Measurements from ENCODE around the gene ATP6V0A1. TPM values are rescaled to one million over a fixed set of nuclear protein-coding genes. Genes with fewer than 3 reads are reported as not detected.

The ATP6V0A1 gene
- total RNA-seq: 26.4 and 60.2 TPM in 2 replicates

GRCh38 chr17:42458497-42459255 lies at the start of gene ATP6V0A1:
Gene ATP6V0A1 (plus strand): TSS chr17:42458878. CDS start chr17:42460895, 2,017 bp downstream.

DNA sequence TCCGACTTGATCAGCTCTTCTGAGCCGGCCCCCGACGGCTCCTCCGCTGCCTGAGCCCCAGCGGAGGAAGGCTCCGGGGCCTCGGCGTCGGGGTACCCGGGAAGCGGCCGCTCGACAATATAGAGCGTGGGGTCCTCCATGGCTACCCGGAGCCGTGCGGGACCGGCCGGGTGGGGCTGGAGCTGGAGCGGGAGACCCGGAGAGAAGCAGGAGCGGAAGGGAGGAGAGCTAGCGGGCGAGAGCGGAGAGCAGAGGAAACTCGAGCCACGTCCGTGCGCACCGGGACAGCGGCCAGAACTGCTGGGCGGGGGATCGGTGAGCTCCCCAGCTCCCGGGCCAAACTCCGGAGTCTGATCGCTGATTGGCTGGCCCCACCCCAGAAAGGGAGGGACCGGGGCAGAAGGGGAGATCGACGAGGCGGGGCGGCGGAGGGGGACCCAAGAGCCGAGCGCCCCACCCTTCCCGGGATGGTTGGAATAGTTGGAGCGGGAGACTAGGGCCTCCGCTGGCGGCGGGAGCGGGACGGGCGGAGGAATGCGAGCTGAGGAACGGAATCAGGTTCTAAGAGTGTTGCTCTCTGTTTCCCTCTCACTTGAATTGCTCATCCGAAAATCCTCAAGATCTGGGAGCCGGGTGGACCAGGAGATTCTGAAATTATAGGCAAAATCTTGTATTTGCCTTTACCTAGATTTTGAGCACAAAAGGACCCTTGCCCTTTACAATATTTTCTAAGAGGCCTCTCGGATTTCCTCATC lies 35.5 kb upstream of the ATP6V0A1 start, which contains the start of gene CAVIN1:
CAVIN1 (minus strand) TSS at position 299 of the 755 bp plus-strand sequence; CDS start at position 140, 159 bp downstream.

GRCh38 chr17:42536048-42536371 lies 77.3 kb downstream of the ATP6V0A1 start, which contains the start of gene NAGLU:
Gene NAGLU (plus strand): TSS chr17:42536241. CDS start chr17:42536273, 32 bp downstream.

DNA sequence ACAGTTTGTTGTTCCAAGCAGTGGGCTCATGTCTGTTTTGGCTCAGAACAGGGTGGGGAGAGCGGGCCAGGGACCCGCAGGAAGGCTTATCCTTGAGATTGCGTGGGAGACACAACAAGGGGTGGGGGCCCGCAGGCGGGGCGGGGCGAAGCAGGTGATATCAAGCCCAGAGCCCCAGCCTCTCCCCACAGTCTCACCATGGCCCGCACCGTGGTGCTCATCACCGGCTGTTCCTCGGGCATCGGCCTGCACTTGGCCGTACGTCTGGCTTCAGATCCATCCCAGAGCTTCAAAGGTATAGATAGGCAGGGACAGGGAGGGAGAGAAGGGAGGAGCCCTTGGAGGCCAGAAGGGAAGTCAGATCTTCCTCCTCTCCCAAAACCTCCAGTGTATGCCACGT lies 94.1 kb downstream of the ATP6V0A1 start, which contains the start of gene HSD17B1:
HSD17B1 (plus strand) TSS at position 188 of the 400 bp plus-strand sequence; CDS start at position 199, 11 bp downstream.

DNA sequence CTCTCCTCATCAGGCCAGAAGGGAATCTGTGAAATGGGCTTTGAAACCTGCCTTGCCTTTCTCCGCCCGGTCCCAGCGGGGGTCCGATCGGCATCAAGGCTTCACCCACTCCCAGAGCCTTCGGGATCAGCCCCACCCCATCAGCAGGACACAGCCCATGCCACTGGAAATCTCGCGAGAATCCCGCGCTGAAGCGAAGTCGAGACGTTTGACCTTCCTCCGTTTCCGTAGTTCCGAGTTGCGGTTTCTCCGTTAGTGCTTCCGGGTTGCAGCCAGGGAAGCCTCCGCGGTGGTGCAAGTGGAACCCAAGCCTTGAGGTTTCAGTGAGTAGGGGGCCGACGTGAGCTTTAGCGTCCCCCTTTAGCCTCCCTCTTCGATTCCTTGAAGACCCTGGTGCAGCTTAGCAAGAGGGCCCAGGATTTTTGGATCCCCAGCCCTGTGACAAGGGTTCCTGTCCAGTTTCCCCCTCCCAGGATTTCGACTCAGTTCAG lies 103.3 kb downstream of the ATP6V0A1 start, which contains the start of gene COASY:
COASY (plus strand) TSS at position 252 of the 491 bp plus-strand sequence. CDS start 475 bp downstream, outside the sequence.

DNA sequence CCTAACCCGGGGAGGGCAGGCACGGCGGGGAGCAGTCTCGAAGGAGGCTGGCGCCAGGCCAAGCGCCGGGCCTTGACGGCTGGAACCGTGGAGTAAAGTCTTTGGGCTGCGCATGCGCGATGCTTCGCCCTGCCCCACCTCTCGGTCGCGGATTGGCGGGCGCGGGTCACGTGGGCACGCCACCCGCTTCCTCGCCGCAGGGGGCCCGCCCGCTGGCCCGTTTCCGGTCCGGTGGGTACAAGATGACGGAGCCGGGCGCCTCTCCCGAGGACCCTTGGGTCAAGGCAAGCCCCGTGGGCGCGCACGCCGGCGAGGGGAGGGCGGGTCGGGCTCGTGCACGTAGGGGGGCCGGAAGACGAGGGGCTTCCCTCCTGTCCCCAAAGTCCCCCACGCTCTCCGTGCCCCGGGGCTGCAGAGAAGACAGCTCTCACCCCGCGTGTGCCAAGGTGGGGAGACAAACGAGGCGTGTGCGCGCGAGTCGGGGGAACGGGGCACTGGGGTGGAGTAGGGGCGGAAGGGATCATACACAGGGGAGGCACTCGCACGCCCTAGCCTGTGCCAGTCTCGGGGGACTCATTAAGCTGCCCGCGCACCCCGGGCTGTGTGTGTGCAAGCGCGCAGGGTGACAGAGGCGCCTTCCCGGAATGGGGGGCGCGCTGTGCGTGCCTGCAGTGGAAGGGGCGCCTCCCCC lies 108.3 kb downstream of the ATP6V0A1 start, which contains the start of gene MLX:
MLX (plus strand) TSS at position 218 of the 691 bp plus-strand sequence; CDS start at position 243, 25 bp downstream.

Other genes with a start within 250 kb of the ATP6V0A1 start
- 23.0 and 33.6 TPM in 2 replicates for gene STAT5B, start 182.5 kb upstream of the ATP6V0A1 start, total RNA-seq
- gene STAT5A, start 170.4 kb upstream of the ATP6V0A1 start, total RNA-seq: 28.2 and 36.4 TPM in 2 replicates
- 79.0 and 145 TPM in 2 replicates for gene STAT3, start 70.4 kb upstream of the ATP6V0A1 start, total RNA-seq
- gene CAVIN1, start 35.6 kb upstream of the ATP6V0A1 start, total RNA-seq: 719 and 771 TPM in 2 replicates
- gene NAGLU, start 77.4 kb downstream of the ATP6V0A1 start, total RNA-seq: 21.4 and 26.7 TPM in 2 replicates
- gene HSD17B1, start 94.0 kb downstream of the ATP6V0A1 start, total RNA-seq: 0.49 and 1.1 TPM in 2 replicates
- gene COASY, start 103.3 kb downstream of the ATP6V0A1 start, total RNA-seq: 13.1 and 23.2 TPM in 2 replicates
- gene MLX, start 108.2 kb downstream of the ATP6V0A1 start, total RNA-seq: 27.0 and 33.6 TPM in 2 replicates
- 3.6 and 5.6 TPM in 2 replicates for gene PSMC3IP, start 118.9 kb downstream of the ATP6V0A1 start, total RNA-seq
- gene RETREG3, start 150.5 kb downstream of the ATP6V0A1 start, total RNA-seq: 40.3 and 50.0 TPM in 2 replicates
- gene TUBG1, start 150.8 kb downstream of the ATP6V0A1 start, total RNA-seq: 18.9 and 62.2 TPM in 2 replicates
- gene TUBG2, start 200.4 kb downstream of the ATP6V0A1 start, total RNA-seq: 1.9 and 7.4 TPM in 2 replicates
- gene PLEKHH3, start 218.1 kb downstream of the ATP6V0A1 start, total RNA-seq: 5.8 and 10.2 TPM in 2 replicates
- 2.1 and 2.2 TPM in 2 replicates for gene CCR10, start 223.0 kb downstream of the ATP6V0A1 start, total RNA-seq
- gene CNTNAP1, start 223.7 kb downstream of the ATP6V0A1 start, total RNA-seq: 16.7 and 53.1 TPM in 2 replicates

Measured in bladder microvascular endothelial cell (primary cell).